Measurements from ENCODE around the gene LLGL2.

The LLGL2 gene

DNA sequence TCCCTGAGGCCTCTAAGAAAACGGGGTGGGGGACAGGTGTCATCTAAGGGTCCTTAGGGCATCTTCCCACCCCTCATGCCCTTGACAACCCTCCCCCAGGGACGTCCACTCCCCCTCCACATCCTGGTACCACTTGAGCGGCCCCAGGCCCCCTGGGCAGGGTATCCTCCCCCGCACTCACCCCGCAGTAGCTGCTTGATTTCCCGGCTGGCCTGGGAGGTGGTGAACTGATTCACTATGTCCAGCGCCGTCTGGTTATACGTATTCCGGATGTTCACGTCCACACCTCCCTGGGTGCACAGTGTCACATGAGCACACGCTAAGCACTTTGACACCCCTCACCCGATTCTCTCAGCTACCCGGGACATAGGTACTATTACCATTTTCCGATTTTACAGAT lies 19.9 kb upstream of the LLGL2 start:
- in situ Hi-C loops (cut with HindIII; ENCODE audit: low sequenced_read_pairs), result no loop called here

DNA sequence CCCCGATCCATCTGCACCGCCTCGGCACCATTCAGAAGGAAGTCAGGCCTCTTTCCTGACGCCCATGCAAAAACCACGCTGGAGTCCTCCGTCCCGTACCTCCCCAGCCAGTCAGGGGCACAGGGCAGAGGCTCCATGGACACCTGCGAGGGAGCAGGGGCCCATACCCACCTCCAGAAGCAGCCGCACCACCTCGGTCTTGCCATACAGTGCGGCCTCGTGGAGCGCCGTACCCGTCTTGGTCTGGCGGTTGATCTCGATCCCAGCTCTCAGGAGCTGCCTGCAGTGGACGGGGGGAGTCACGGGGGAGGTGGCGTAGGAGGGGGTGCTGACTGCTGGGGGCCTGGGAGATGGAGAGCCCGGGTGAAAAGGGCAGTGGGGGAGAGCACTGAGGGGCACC lies 19.4 kb upstream of the LLGL2 start:
- in situ Hi-C loops (cut with HindIII; ENCODE audit: low sequenced_read_pairs), result no loop called here

DNA sequence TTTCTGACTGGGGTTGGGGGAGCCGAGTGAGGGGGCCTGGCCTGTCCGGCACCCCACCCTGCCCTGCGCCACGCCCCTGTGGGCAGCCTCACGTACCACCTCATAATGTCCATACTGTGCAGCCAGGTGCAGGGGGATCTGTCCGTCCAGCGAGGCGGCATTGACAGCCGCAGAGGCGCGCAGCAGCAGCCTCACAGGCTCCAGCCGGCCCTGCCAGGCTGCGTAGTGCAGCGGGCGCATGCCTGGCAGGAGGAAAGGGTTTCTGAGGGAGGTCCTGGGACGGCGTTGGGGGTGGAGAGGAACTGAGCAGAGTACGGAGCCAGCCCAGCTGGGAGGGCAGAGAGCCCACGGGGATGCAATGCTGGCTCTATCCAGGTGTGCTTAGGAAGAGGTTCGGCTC lies 18.6 kb upstream of the LLGL2 start:
- in situ Hi-C loops (cut with HindIII; ENCODE audit: low sequenced_read_pairs), result no loop called here

DNA sequence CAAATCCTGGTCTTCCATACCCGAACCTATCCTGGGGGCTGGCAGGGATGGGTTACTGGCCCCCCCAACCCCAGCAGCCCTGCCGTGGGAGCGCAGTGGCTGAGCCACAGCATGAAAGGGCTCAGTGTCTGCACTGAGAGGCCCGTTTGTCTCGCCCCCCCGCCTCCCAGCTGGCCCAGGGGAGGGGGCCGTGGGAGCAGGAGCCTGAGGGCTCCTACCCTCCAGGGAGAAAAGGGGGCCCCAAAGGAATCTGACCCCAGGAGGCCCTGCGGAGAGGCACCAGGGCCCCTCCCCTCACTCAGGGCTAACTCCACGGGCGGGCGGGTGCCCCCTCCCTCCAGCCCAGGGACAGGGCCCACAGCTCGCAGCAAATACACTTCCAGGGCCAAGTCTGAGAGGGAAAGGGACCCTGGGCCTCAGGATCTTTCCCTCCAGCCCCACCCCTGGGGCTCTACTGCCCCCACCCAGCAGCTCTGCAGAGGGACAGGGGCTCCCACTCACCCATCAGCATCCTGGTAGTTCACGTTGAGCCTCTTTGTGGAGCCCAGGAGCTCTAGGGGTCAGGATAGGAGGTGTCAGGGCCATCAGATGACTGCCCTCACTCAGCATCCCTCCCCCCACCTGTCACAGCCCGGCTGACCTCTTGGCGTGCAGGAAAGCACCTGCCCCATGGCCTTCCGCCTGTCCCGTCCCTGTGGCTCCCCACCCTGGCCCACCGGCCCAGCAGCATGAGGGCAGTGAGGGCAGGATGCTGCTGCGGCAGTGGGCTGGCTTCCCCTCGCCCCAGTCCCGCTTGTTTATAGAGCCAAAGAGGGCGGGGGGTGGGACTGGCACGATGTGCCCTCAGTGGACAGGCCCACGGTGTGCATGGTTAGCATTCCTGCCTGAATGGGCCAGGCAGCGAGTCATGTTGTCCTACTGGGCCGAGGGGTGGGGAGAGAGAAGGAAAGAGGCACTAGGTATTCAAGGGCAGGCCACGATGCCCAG lies 17.5 kb upstream of the LLGL2 start:
- in situ Hi-C loops (cut with HindIII; ENCODE audit: low sequenced_read_pairs), result no loop called here

DNA sequence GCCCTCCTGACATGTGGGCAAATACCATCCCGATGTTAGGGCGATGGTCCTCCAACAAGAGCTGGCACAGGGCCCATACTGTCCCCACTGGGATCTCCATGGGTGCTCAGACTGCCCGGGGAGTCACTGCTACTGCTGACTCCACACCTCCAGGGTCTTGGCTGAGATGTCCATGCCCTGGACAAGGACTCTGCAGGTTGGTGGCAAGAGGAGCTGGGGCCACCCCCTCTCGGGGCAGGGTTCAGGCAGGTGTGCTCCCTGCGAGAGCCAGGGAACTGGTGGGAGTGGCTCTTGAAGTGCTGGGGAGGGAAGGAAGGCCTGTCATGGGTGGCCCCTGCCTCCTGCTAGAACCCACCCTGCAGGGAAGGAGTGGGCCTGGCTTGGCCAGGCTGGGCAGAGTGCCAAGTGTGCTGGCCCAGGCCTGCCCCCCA lies 16.6 kb upstream of the LLGL2 start:
- in situ Hi-C loops (cut with HindIII; ENCODE audit: low sequenced_read_pairs), result no loop called here

DNA sequence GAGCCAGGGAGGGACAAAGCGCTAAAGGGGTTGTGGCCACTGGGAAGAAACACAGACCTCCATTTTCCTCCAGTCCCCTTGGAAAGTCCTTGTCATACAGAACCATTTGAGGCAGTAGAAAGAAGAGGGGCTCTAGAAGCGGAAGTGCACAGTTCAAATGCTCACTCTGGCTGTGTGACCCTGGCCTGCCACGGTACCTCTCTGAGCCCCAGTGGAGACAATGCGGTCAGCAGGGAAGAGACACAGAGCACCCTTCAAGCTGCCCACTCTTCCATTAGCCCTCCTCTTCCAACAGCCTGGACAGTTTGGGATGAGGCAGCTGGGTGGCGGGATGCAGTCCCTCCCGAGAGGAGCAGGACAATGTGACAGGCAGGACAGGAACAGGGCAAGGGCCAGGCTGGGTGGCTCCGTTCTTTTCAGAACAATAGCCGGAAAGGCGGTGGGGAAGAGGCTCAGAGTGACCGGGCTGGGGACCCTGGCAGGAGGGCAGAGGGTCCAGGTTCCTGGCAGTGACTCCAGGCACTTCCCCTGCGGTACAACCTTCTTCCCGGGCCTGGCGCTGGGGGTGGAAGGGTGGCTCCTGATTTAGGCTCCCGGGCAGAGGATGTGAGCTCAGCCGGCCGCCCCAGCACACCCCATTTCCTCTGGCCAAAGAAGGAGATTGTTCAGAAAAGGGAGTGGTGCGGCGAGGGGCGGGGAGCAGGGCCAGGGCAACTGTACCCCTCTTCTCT lies 15.8 kb upstream of the LLGL2 start:
- in situ Hi-C loops (cut with HindIII; ENCODE audit: low sequenced_read_pairs), result no loop called here

DNA sequence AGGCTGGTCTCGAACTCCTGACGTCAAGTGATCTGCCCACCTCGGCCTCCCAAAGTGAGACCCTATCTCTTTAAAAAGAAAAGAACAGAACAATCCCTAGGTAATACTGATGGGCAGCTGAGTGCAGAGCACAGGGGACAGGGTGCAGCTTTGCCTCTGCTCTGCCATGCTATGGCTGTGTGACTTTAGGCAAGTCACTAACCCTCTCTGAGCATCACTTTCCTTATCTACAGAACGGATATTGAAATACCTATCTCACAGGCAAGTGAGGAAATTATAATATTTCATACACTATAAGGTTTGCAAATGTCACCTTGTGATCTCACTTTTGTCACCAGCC lies 14.3 kb upstream of the LLGL2 start:
- in situ Hi-C loops (cut with HindIII; ENCODE audit: low sequenced_read_pairs), result no loop called here

DNA sequence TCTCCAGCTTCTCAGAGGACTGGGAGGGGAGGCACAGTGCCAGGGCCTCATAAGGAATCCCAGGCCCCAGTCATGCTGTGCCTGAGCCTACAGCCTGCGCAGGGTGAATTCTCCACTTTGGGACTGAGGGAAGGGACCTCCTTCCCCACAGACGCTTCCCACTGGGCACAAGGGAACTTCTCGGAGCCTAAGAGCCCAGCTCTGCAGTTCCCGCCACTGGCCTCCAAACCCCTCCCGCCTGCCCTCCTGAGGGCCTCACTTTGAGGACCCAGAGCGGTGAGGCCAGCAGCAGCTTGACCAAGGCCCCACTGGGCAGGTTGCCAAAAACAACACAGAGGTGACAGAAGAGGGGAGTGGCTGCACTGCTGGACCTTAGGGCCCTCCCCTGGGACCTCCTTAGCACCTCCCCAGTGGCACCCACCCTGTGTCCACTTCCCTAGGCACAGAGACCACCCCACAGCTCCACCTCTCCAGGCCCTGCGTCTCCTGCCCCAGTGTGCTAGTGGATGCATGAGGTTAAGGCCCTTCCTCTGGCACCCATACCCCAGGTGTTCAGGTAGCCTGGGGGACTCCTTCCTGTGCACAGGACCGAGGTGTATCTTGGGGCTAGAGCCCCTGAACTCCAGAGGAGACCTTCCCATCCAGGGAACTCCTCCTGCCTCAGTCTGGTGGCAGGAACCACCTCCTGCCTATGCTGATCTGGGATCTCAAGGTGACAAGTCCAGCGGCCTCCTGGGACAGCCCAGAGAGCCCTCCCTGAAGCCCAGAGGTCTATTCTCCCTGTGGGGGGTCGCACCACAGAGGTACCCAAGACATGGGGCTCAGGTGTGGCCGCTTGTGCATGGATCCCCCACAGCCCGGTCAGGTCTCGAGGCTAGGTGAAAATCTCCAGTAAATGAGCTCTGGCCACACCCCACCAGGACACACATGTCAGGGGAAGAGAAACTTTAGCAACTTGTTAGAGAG lies 13.6 kb upstream of the LLGL2 start:
- in situ Hi-C loops (cut with HindIII; ENCODE audit: low sequenced_read_pairs), result no loop called here

DNA sequence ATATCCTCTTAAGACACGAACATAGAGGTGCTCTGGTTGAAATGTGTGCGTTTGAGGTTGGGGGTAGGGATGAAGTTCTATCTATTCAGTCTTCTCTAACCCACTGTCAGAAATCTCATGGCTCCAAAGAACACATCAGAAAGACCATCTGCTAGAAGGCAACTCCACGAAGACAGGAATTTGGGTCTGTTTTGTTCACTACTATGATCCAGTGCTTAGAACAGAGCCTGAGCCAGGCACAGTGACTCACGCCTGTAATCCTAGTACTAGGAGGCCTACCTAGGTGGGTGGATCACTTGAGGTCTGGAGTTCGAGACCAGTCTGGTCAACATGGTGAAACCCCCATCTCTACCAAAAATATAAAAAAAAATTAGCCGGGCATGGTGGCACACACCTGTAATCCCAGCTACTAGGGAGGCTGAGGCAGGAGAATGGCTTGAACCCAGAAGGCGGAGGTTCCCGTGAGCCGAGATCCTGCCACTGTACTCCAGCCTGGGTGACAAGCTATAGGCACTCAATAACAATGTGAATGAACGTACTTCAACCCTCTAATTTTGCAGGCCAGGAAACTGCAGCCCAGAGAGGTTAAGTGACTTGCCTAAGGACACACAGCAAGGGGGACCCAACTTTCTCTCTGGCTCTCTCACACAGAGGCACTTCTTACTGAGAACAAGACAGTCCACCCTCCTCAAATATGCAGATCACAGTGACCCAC lies 12.4 kb upstream of the LLGL2 start:
- in situ Hi-C loops (cut with HindIII; ENCODE audit: low sequenced_read_pairs), result no loop called here

DNA sequence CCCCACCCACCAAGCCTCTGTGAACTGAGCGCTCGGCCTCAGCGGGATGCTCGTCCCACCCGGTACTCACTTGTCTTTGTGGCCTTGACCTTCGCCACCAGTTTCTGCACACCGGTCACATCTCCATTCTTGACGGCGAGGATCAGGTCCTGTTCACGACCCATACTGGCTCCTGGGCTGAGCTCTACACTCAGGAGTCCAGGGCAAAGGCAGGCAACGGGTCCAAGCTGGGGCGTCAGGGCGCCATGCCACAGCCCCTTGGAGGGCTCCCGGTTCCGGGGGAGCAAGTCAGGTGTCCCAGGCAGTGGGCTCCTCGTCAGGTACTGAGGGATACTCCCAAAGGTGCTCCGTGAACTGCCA lies 11.9 kb upstream of the LLGL2 start:
- in situ Hi-C loops (cut with HindIII; ENCODE audit: low sequenced_read_pairs), result no loop called here

DNA sequence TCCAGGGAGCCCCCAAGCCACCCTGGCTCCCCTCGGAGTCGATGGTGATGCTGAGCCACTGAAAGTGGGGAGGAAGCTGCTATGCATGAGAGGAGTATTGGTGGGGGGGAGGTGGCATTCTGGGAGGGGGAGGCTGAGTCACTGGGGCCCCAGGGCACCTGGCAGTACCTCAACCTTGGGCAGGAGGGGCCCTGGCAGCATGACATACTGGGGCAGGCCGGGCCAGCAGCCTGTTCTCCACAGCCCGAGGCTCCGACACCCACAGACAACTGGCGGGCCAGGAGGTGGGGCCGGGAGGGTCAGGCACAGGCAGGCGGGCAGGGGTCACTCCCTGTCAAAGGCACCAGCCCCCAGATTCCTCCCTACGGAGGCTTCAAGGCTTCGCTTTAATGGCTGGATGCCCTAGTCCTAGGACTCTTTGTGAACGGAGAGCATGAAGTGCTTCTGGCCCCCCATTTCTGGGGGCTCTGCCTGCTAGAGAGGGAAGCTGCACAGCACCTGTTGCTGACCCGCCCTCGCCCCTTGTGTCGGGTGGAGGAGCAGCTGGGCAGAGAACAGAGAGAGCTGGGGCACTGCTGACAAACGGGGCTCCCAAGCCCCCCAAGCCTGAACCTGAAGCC lies 11.1 kb upstream of the LLGL2 start:
- in situ Hi-C loops (cut with HindIII; ENCODE audit: low sequenced_read_pairs), result no loop called here

DNA sequence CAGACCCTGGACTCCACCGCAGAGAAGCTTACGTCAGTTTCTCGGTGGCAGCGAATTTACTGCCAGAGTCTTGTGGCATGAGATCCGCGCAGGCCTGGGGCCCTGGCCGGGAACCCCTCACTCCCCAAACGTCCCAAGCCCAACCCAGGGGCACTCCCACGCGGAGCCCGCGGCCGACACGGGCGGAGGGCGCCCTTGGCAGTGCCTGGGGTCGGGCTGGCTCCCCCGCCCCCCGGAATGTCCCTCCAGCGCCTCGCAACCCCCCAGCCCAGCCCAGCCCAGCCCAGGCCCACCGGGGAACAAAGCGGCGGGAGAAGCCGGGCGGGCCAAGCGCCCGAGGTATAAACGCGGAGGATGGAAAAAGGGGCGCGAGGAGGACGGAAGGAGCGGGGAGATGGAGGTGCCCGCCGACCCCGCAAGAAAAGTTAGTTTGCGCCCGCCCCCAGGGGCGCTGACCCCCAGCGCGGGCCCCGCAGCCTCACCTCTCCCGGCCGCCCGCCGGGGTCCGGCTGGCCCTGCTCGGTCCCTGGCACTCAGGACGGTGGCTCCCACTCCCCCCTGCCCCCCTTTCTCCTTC lies 10.5 kb upstream of the LLGL2 start:
- in situ Hi-C loops (cut with HindIII; ENCODE audit: low sequenced_read_pairs), result no loop called here

DNA sequence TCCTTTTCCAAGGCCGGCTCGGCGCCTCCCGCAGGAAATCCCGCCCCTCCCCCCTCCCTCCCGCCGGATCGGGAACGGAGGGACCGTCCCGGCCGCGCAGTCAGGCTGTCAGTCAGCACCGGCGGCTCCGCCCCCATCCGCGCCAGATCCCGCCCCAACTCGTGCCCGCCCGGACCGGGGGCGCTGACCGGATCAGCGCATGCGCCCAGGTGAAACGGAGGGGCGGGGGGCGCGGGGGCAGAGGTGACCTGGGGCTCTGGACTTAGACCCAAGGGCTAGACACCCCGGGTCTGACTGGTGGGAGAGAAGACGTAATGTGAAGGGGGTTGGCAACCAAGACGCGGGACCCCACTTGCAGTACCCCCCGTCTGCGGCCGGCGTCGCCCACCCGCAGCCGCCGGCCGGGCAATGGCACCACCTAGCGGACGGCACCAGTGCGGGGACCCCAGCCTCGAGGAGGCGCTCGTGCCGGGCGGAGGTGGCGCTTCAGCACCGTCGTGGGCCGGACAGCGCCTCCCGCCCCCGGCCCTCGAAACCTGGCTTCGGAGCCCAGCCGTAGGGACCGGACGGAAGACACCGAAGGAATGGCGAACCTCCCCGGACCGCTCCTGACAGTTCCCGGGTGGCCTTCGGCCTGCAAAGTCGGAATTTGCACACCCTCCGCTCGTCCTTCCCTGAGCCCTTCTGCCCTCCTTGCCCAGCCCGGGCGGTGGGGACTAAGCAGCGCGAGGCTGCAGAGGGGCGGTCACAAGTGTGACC lies 9.8 kb upstream of the LLGL2 start, which contains the start of gene CASKIN2:
TSS of gene CASKIN2 (minus strand) at position 42 of the 759 bp plus-strand sequence. CDS start 1,733 bp downstream, outside the sequence.
- in situ Hi-C loops (cut with HindIII; ENCODE audit: low sequenced_read_pairs), result no loop called here

DNA sequence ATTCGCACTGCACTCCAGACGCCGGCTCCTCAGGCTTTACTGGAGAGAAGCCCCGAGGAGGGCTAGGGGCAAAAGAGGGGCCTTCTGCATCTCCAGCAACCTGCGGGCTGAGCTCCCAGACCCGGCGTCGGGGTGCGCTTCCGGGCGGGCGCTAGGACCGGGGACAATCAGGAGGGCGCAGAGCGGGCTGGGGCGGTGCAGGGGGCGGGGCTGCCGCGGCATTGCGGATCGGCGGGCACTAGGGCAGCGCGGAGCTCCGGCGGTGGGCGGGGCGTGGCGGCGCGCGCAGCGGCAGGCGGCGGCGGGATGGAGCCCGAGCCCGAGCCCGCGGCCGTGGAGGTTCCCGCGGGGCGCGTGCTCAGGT lies 9.3 kb upstream of the LLGL2 start, which contains the start of gene TSEN54:
TSS of gene TSEN54 (plus strand) at position 274 of the 364 bp plus-strand sequence. CDS start at position 307, 33 bp downstream.
- in situ Hi-C loops (cut with HindIII; ENCODE audit: low sequenced_read_pairs), result no loop called here

DNA sequence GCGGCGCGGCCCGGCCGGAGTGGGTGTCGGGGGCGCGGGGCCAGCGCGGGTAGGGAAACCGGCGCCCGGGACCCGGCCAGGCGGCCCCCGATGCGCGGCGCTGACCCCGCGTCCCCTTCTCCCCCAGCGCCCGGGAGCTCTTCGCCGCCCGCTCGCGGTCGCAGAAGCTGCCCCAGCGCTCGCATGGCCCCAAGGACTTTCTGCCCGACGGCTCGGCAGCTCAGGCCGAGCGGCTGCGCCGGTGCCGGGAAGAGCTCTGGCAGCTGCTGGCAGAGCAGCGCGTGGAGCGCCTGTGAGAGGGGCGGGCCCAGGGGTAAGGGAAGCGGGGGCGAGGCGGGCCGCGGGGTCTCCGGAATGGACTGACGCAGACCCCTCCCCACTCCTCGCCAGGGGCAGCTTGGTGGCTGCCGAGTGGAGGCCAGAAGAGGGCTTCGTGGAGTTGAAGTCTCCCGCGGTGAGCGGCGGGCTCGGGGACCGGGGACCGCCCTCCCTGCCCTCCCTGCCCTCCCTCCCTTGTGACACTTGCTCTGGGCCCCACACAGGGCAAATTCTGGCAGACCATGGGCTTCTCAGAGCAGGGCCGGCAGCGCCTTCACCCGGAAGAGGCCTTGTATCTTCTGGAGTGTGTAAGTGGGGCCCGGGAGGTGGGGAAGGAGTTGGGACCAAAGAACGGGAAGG lies 8.7 kb upstream of the LLGL2 start:
- in situ Hi-C loops (cut with HindIII; ENCODE audit: low sequenced_read_pairs), result no loop called here

DNA sequence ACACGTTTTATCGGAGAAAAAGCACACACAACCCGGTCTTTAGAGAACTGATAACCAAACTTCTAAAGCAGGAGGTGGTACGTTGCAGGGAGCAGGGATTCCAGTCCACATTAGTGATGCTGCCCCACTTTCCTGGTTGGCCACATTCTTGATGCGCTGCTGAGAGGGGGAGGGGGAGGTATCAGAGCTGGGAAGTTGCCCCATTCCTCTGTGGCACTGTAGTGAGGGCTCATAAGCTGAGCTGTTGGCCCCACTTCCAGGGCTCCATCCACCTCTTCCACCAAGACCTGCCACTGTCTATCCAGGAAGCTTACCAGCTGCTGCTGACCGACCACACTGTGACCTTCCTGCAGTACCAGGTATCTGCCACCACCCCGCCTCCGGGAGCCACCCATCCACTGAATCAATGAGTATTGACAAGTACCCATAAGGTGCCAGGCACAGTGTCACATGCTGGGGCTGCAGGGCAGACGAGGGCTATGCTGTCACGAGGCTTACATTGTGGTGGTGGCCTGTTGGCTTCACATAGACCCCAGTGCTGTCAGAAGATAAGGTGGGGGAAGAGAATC lies 8.1 kb upstream of the LLGL2 start:
- in situ Hi-C loops (cut with HindIII; ENCODE audit: low sequenced_read_pairs), result no loop called here

DNA sequence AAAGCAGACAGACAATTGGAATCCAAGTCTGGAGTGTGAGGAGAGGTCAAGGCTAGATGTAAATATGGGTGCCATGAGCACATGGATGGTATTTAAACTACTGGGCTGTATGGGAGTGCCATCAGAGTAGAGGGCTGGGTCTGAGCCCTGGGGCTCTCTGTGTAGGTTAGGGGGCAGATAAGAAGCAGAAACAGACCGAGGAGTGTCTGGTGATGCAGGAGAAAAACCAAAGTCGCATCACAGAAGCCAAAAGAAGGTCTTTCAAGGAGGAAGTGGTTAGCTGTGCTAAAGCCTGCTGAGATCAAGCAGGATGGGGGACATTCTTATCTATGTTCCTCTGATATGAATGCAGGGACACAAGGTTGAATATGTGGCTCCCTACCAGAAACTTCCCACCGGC lies 7.3 kb upstream of the LLGL2 start:
- in situ Hi-C loops (cut with HindIII; ENCODE audit: low sequenced_read_pairs), result no loop called here

DNA sequence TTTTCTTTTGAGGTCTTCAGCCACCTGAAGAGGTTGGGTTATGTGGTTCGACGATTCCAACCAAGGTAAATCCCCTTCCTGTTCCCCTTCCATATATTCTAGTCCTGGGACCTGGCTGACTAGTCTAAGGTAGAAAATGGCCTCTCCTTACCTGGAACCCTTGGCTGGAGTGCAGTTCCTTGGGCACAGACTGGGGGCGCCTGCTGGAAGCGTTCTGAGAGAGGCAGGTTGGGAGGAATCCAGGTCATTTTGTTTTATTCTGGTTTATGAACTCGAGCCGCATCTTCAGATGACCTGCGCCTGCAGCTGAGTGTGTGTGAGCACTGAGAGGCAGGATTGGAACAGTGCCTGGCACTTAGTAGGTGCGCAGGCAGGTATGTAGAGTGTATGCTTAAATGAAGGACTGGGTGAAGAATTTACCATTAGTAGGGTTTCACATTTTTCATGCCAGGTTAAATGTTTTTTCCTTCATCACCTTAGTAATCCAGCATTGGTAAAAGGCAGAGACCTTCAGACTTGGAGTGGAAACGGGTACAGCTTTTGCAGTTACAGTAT lies 6.4 kb upstream of the LLGL2 start:
- in situ Hi-C loops (cut with HindIII; ENCODE audit: low sequenced_read_pairs), result no loop called here

All from endothelial cell of hepatic sinusoid (primary cell).